Epithelial cell of proximal tubule (primary cell): ENCODE results near the gene VEZF1. TPM values are rescaled to one million over a fixed set of nuclear protein-coding genes. Genes with fewer than 3 reads are reported as not detected.

Experiments
- DNase-seq: peaks from one replicate; pipeline ENCODE4 v3.0.0-alpha.2; 2011; ENCODE audit warnings: low read depth
- H3K4me3 ChIP-seq: 2 replicates; pipeline ENCODE4 v1.5.1; 2011; ENCODE audit warnings: low read depth, mild to moderate bottlenecking, low read length
- total RNA-seq: library from RNA; depleted of rRNA; stranded (reverse); fragments of >200 nt; gene quantifications from 2 replicates; pipeline ENCODE4 v1.2.3, GENCODE V29; 2015
- TF ChIP-seq, protein P1 (sequence below): conservative IDR thresholded peaks from 2 replicates; pipeline ENCODE4 v1.5.1; 2012; ENCODE audit warnings: low read depth, mild to moderate bottlenecking, low read length

Gene VEZF1, protein sequence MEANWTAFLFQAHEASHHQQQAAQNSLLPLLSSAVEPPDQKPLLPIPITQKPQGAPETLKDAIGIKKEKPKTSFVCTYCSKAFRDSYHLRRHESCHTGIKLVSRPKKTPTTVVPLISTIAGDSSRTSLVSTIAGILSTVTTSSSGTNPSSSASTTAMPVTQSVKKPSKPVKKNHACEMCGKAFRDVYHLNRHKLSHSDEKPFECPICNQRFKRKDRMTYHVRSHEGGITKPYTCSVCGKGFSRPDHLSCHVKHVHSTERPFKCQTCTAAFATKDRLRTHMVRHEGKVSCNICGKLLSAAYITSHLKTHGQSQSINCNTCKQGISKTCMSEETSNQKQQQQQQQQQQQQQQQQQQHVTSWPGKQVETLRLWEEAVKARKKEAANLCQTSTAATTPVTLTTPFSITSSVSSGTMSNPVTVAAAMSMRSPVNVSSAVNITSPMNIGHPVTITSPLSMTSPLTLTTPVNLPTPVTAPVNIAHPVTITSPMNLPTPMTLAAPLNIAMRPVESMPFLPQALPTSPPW
- 54.6 and 64.0 TPM in 2 replicates for total RNA-seq

- DNase-seq = no peak
- TF ChIP-seq, protein P1, sequence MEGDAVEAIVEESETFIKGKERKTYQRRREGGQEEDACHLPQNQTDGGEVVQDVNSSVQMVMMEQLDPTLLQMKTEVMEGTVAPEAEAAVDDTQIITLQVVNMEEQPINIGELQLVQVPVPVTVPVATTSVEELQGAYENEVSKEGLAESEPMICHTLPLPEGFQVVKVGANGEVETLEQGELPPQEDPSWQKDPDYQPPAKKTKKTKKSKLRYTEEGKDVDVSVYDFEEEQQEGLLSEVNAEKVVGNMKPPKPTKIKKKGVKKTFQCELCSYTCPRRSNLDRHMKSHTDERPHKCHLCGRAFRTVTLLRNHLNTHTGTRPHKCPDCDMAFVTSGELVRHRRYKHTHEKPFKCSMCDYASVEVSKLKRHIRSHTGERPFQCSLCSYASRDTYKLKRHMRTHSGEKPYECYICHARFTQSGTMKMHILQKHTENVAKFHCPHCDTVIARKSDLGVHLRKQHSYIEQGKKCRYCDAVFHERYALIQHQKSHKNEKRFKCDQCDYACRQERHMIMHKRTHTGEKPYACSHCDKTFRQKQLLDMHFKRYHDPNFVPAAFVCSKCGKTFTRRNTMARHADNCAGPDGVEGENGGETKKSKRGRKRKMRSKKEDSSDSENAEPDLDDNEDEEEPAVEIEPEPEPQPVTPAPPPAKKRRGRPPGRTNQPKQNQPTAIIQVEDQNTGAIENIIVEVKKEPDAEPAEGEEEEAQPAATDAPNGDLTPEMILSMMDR = no peak
- peak within 1 kb of the TSS; percentile 84 for H3K4me3 ChIP-seq
These were observed at the start of gene VEZF1 for GRCh38 chr17:57987581-57988300. VEZF1 (minus strand) TSS chr17:57988254; CDS start chr17:57988111, 143 bp downstream.

DNA sequence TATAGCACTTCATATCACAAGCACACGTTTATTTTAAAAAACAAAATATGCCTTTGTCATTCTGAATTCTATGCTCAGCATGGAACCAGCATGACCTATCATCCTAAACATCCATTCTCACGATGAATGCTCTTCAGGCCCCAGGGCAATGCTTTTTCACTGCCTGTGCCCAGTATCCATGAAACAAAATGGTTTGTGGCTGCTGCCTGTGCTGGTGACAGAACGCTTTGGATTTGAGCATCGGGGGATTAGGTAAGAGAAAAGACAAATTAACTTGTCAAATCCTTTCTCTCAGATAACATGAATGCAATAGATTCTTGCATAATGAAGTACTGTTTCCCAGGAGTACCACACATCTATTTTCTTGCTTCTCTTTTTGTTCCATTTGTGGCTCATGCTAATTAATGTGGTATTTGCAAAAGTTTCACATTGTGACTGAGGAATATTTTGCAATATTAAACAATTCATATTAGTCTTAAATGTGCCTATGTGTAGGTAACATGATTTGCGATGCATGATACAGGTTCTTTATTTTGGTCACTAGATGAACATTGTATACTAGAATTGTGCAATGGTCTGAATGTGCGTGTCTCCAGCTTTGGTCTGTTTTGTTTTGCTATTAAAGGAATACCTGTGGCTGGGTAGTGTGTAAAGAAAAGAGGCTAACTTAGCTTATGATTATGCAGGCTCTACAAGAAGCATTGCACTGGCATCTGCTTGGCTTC lies 44.8 kb upstream of the VEZF1 start:
- no peak overlapping the region for H3K4me3 ChIP-seq
- TF ChIP-seq, protein P1 = no peak
- no peak for DNase-seq

DNA sequence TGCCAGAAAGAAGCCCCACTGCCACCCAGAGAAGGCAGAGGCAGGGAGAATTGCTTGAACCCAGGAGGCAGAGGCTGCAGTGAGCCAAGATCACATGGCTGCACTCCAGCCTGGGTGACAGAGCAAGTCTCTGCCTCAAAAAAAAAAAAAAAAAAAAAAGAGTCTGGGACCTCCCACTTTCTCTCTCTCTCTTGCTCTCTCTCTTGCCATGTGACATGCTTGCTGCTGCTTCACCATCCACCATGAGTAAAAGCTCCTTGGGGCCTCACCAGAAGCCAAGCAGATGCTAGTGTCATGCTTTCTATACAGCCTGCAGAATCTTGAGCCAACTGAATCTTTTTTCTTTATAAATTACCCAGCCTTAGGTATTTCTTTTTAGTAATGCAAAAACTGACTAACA lies 40.5 kb upstream of the VEZF1 start:
- H3K4me3 ChIP-seq = no peak overlapping the region
- DNase-seq = no peak
- TF ChIP-seq, protein P1 = no peak

- DNase-seq = no peak
- H3K4me3 ChIP-seq = no peak overlapping the region
- TF ChIP-seq, protein P1 = no peak
These were observed 32.3 kb upstream of the VEZF1 start for GRCh38 chr17:58020401-58020800.

GRCh38 chr17:58019521-58019920 lies 31.5 kb upstream of the VEZF1 start:
- TF ChIP-seq, protein P1 = no peak
- DNase-seq = no peak

GRCh38 chr17:58019039-58019438 lies 31.0 kb upstream of the VEZF1 start:
- TF ChIP-seq, protein P1 = no peak
- no peak overlapping the region for H3K4me3 ChIP-seq
- no peak for DNase-seq

More at GRCh38 chr17:58019521-58019920, 31.5 kb upstream of the VEZF1 start:
- no peak overlapping the region for H3K4me3 ChIP-seq
